GM19035 (cell line): ENCODE results near the gene SYNPO2.
"Not testable (repeated sequence)": the region's sequence is repeated elsewhere in the genome, so short reads cannot be mapped to it uniquely, and the experiment has no call there.

Source experiments
- ATAC-seq: cut with Tn5 transposase; IDR thresholded peaks from one replicate; pipeline ENCODE4 v1.9.1; 2021; ENCODE audit not compliant: unreplicated experiment

SYNPO2 gene

DNA sequence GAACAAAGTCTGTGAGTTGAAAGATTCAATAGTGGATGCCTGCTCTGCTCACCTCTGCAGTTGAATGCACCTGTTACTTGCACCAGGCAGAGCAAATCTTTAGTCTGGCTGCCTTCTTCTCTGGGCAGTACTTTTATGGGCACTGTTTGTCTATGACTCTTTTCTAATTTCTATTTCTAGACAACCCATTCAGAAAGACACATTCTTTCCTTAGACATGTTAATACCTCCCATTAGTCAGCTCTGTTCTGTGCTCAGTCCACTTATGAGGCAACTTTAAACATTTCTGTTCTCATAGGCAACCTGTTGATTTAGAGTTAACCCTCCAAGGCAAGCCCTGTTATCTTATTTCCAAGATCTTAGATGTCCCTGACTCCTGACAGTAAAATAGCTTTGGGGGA lies 108.9 kb downstream of the SYNPO2 start:
- no peak for ATAC-seq

DNA sequence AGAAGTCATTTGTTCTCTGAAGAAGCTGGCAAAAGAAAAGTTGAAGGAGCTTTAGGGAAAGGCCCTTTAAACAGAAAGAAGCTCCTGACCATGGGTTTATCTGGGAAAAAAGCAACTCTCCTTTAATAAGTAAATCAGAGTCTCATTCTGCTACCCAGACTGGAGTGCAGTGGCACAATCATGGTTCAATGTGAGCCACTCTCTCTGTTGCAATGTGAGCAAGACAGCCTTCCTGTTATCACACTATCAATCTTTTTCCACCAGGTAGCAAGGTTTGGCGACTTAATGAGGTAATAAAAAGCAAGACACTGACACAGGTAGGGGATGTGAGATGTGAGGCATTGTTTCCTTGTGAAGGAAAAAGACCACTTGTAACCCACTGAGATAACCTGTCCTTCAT lies 111.3 kb downstream of the SYNPO2 start:
- no peak for ATAC-seq

DNA sequence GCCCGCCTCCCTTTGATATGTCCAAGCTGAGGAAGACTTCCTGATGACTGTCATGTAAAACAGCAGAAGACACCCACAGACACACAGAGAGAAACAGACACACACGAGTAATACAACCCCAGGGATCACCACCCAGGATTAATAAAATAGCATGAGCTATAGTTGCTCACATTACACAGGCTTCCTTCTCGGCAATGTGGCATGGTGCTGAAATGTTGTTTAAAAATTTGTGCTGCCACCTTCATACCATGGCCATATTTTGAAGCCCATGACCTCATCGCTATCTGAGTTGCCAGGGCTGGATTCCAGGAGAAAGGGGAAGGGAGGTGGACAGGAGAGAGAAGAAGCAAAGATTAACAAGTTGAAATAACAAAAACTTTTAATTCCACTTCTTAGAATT lies 111.7 kb downstream of the SYNPO2 start:
- no peak for ATAC-seq

DNA sequence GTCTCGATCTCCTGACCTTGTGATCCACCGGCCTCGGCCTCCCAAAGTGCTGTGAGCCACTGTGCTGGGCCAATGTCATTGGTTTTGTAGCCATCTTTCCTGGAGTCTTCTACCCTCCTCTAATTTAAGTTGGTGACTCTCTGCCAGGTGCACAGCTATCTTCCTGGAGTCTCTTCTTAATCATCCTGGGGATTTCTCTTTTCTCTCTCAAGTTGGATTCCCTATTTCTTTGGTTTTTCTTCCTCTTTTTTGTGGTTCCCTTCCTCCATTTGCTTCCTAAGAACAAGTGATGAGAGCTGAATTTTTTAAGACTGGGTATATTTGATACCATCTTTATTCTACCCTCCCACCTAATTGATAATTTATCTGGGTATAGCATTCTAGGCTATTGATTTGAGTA lies 113.8 kb downstream of the SYNPO2 start:
- no peak for ATAC-seq

DNA sequence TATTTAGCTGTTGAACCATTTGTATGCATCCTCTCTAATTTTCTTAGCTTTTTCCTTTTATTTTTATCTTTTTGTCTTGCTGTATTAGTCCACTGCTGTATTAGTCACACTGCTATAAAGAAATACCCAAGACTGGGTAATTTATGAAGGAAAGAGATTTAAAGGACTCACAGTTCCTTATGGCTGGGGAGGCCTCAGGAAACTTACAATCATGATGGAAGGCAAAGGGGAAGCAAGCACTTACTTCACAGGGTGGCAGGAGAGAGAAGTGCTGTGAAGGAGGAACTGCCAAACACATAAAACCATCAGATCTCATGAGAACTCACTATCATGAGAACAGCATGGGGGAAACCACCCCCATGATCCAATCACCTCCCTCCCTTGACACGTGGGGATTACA lies 114.3 kb downstream of the SYNPO2 start:
- not testable (repeated sequence) for ATAC-seq

DNA sequence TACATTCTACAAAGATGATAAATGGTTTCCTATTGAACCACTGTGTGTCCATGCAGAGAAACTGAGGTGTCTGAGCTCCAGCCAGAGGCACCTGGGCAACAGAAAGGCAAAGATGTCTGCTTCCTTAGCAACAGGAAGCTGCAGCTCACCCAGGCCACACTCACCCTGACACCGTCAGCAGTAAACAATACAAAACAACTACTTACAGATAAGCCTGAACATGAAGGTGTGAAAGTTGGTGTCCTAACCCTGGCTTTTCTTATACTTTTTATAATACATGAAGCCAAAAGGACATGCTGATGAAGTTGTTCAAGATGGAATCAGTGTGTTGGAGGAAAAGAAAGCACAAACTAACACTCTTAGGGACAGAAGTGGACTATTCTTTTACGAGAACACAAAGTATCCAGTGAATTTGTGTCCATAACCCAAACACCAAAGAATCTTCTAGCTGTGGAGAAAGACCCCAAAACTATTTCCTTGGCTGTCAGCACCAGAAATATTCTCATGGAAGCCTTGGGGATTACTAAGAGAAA lies 117.3 kb downstream of the SYNPO2 start:
- no peak for ATAC-seq

DNA sequence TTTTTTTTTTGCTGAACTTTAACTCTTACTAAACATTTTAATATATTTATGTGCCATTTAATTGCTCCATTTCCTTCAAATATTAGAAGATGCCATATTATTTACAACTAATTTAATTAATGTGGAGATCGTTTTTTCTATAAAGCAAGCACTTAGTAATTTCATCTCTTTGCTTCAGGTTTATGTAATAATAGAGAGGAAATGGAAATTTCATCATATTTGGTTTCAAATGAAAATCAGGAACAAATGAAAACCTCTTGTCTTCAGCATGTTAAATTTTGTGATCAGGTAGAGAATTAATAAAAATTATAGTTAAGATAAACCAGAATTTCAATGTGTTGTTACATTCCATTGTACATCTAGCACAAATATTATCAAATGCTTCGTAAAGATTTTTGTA lies 120.1 kb downstream of the SYNPO2 start:
- ATAC-seq, result no peak

DNA sequence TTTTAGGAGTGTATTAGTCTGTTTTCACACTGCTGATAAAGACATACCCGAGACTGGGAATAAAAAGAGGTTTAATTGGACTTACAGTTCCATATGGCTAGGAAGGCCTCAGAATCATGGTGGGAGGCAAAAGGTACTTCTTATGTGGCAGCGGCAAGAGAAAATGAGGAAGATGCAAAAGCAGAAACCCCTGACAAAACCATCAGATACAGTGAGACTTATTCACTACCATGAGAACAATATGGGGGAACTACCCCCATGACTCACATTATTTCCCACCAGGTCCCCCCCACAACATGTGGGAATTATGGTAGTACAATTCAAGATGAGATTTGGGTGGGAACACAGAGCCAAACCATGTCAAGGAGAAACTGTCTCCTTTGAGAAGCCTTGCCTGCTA lies 121.6 kb downstream of the SYNPO2 start:
- not testable (repeated sequence) for ATAC-seq

DNA sequence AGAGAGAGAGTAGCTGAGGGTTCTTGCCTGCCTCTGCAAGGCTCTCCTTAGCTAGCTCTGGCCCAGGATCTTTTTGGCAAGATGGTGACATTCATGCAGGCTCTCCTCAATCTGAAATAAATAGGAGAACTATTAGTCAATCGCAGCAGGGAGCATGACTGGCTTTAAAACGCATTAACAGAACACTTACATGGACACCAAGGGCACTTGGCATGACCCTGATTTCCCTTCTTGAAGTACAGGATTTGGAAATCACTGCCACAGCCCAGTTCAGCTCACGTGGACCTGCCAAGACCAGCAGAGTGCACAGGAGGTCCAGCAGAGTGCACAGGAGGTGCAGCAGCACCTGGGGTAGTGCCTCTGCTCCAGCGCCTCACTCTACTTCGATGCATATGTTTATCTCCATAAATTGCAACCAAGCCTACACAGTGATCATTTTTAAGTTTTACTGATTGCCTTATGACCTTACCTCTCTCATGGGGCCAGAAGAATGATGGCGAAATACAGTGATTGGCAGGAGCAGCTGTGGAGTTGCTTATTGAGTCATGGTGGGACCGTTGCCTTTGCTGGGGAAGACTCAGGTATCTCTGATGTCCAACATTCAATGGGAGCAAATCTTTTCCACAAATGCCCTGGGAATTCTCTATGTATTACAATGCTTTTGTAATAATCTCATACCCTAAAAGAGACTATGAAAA lies 122.4 kb downstream of the SYNPO2 start:
- no peak for ATAC-seq

DNA sequence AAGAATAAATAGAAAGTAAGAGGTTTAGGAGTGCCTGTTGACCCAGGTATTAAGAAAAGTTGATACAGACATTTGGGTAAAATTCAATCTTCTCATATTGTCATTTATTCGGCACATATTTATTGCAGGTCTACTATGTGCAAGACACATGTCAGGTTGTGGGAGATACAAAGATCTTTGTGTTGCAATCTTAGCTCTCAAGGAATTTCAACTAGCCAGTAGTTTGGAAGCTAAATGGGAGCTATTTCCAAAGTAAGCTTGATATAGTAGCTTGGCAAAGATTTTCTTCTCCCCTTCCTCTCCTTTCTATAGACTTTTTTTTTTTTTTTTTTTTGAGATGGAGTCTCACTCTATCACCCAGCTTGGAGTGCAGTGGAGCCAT lies 122.9 kb downstream of the SYNPO2 start:
- no peak for ATAC-seq

DNA sequence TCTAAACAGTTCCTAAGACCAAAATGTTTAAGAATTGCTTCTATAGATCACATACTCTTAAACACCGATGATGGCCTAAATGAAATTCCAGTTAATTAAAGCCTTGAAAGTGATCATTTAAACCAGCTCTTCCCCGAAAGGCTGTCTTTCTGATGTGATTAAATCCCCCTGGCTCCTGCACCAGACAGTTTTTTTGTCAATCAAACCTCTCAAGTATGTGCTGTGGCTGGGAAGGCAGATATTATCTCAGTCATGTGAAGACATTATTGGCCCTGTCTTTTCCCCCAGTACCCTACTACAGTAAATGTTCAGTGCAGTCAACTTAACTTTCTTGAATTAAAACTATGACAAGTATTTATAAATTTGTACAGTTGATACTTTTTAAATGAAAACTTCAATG lies 126.0 kb downstream of the SYNPO2 start:
- no peak for ATAC-seq

DNA sequence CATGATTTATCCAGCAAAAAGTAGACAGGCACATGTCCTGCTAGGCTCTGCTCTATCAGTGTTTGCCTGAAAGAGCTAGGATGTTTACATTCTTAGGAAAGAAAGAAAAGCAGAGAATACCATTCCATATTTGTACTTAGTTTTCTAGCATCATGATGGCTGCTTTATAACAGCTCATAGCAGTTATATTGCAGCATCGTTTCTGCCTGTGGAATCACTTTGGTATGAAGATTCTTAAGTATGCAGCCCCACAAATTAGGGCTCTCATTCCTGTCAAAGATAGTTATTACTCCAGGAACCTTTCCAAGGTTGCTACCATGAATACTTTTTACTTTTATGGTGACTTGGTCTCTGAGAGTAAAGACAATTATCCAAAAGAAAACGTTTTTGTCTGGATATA lies 128.0 kb downstream of the SYNPO2 start:
- no peak for ATAC-seq

DNA sequence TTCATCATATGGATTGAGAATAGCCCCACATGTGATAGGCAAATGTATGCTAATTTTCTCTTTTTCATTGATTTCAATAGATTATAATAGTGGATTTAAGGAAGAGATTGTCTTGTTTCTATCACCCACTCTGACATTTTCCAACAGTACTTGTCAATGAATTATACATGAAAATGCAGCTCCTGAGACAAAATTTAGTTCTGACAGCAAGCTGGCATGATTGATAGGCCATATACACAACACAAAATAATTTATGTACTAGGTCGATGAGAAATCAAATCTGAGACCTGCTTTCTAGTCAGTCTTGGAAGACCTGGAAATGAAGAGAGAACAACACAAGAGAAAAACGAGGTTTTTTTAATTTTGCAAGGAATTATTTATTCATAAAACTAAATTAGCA lies 129.0 kb downstream of the SYNPO2 start:
- no peak for ATAC-seq

DNA sequence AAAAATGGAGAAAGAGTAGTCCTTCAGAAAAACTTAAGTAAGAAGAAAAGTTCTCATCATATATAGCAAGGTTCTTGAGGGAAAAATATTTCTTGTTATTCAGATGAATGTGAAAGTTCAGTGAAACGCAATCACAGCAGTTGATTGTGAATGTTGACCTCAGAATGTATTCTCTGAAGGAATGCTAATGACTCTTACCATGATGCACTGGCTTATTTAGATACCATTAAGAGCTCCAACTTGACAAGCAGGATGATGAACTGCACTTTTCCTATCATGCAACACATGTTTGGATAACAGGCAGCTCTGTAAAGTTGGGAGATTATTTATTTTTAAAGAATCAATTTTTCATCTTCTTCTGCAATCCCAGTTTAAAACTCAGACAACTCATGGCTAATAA lies 131.5 kb downstream of the SYNPO2 start:
- no peak for ATAC-seq

DNA sequence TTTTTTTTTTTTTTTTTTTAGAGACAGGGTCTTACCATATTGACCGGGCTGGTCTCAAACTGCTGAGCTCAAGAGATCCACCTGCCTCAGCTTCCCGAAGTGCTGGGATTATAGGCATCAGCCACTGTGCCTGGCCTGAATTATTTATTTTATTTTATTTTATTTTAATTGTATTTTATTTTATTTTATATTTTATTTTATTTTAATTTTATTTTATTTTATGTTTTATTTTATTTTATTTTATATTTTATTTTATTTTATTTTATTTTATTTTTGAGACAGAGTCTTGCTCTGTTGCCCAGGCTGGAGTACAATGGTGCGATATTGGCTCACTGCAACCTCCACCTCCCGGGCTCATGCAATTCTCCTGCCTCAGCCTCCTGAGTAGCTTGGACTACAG lies 133.9 kb downstream of the SYNPO2 start:
- not testable (repeated sequence) for ATAC-seq

DNA sequence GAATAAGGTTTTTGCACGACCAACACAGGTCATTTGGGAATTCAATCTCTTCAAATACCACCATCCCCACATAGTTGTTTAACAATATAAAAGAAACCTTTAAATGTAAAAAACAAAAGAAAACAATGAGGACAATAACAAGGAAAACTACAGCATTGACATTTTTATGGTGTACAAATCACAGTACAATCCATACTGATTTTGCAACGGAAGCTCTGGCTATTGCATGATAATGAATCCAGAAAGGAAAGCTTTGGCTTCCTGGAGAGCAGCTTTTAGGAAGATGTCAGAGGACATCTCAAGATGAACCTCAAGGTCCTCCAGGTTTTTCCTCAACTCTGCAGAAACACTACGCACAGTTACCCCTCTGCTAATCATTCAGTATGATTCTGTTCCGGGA lies 135.4 kb downstream of the SYNPO2 start:
- ATAC-seq, result no peak

DNA sequence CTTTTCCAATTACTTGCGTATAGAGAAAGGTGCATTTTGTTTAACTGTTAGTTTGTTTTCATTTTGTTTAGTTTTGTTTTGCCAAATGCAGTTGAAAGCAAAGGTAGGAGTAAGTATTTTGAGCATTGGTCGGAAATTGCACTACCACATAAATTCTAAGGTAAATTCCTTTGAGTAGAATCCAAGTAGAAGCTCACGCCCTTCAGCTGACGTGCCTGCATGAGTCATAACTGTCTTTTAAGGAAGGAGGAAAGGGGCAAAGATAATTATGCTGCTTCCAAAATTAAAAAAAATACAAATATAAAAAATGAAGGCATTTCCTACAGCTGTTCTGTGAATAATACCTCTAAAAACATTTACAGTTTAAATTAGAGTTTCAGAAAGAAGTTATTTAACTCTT lies 136.8 kb downstream of the SYNPO2 start:
- ATAC-seq, result no peak

DNA sequence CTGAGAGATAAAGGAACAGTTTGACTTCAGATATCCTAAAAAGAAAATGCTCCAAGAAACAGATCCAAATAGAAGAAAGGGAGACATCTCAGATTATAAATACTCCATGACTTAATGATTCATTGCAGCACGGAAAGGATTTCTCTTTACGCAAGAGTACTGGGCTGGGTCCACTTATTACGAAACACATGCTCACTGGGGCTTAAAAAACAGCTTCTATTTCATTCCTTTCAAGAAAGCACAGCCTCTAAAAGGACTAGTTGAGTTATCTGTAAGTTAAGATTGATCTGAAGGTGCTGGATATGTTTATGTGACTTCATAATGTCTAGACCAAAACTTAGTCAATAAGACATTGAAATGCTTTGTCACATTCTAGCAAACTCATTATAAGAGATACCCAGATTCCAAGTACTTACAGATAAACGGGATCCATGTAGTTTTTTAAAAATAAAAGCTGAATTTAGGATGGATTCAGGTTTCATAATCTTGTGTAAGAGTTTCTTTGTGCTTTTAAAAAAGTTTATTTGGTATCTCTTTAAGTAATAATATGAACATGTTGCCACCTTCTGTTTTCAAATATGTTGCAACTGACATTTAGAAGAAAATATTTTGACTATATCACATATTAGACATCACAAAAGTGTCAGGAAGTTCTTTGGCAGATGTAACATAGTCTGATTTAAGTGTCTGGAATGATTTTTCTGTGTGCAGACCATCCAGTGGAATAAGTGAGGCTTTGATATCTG lies 137.4 kb downstream of the SYNPO2 start:
- ATAC-seq, result no peak

DNA sequence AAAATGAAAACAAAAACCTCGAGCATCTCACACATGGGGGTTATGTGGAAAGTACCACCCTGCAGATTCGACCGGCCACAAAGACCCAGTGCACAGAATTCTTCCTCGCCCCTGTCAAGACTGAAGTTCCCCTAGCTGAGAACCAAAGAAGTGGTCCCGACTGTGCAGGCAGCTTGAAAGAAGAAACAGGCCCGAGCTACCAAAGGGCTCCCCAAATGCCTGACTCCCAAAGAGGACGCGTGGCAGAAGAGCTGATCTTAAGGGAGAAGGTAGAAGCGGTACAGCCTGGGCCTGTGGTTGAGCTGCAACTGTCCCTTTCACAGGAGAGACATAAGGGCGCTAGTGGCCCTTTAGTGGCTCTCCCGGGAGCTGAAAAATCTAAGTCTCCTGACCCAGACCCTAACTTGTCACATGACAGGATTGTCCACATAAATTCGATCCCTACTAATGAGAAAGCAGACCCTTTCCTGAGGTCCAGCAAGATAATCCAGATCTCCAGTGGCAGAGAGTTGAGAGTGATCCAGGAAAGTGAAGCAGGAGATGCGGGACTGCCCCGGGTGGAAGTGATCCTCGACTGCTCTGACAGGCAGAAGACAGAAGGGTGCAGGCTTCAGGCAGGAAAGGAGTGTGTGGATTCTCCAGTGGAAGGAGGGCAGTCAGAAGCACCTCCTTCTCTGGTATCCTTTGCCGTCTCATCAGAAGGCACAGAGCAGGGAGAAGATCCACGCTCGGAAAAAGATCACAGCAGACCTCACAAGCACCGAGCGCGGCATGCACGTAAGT lies 138.2 kb downstream of the SYNPO2 start:
- ATAC-seq, result no peak

DNA sequence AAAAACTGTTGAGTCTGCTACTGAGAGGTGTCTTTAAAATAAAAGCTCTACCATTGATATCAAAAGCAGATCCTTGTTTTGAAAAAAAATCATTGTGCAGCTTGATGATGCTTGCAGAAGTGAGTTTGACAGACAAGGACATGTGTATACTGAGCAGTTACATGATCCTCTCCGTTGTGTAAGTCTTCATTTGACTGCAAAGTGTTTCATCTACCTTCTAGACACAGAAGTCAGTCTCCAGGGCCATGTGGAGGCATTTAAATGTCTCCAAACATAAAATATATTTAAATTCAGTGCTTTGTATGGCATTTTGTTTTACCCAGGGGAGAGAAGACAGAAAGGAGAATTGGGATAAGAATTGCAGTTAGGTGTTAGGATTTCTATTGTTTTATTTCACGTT lies 139.2 kb downstream of the SYNPO2 start:
- no peak for ATAC-seq

DNA sequence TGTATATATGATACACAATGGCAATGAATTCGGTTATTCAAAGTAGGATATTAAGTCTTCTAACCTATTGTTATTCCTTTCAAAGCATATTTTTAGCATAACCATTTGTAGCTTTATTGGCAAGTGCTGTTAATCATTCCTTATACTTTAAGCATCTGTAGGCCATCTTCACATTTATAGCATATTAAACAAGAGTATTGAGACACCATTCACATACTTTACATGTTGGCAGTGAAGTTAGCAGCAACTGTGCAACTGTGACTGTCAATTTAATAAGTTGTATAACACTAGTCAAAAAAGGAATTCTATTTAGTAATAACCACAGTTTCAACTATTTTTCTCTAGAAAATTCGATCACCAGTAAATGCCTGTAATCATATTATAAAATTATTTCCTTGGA lies 139.6 kb downstream of the SYNPO2 start:
- ATAC-seq, result no peak
